GM12873 (cell line): Measurements from ENCODE around the gene YES1.
A peak's percentile ranks its signal among the peaks of the same experiment; 100 is the strongest.

ENCODE experiments used
- TF ChIP-seq, protein P1 (sequence below): IDR thresholded peaks from 2 replicates; pipeline ENCODE4 v1.5.1; 2012; ENCODE audit warnings: low read depth, mild to moderate bottlenecking, moderate library complexity, low read length, control low read depth; ENCODE audit not compliant: insufficient read depth; ENCODE audit errors: missing control alignments

Gene YES1

DNA sequence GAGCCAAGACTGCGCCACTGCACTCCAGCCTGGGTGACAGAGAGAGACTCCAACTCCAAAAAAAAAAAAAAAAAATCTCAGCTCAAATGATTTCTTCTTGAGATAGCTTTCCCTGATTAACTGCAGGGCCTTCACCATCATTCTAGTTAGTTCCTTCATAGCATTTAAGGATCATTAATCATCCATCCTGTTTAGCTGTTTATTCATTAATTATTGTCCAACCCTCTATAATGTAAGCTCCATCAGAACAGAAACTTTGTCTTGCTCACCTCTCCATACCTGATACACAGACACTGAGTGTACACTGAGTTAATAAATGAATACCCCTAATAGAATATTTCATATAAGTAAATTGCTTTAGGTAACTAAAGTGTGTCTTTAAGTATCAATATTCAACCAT lies 57.4 kb downstream of the YES1 start:
- TF ChIP-seq, protein P1, sequence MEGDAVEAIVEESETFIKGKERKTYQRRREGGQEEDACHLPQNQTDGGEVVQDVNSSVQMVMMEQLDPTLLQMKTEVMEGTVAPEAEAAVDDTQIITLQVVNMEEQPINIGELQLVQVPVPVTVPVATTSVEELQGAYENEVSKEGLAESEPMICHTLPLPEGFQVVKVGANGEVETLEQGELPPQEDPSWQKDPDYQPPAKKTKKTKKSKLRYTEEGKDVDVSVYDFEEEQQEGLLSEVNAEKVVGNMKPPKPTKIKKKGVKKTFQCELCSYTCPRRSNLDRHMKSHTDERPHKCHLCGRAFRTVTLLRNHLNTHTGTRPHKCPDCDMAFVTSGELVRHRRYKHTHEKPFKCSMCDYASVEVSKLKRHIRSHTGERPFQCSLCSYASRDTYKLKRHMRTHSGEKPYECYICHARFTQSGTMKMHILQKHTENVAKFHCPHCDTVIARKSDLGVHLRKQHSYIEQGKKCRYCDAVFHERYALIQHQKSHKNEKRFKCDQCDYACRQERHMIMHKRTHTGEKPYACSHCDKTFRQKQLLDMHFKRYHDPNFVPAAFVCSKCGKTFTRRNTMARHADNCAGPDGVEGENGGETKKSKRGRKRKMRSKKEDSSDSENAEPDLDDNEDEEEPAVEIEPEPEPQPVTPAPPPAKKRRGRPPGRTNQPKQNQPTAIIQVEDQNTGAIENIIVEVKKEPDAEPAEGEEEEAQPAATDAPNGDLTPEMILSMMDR = no peak

DNA sequence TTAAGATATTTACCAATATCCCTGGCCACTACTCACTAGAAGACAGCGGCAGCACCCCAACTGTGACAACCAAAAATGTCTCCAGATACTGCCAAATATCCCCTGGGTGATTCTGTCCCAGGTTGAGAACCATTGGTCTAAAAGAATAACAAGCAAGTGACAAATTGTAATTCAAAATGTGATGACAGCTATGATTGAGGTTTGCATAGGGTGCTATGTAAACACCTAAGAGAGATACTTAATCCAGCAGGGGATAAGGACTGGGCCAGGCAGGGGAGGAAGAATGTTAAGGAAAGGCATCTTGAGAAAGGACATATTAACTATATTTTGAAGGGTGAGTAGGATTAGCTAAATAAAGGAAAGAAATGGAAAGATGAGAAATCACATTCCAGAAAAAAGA lies 61.6 kb downstream of the YES1 start:
- TF ChIP-seq, protein P1 = no peak

DNA sequence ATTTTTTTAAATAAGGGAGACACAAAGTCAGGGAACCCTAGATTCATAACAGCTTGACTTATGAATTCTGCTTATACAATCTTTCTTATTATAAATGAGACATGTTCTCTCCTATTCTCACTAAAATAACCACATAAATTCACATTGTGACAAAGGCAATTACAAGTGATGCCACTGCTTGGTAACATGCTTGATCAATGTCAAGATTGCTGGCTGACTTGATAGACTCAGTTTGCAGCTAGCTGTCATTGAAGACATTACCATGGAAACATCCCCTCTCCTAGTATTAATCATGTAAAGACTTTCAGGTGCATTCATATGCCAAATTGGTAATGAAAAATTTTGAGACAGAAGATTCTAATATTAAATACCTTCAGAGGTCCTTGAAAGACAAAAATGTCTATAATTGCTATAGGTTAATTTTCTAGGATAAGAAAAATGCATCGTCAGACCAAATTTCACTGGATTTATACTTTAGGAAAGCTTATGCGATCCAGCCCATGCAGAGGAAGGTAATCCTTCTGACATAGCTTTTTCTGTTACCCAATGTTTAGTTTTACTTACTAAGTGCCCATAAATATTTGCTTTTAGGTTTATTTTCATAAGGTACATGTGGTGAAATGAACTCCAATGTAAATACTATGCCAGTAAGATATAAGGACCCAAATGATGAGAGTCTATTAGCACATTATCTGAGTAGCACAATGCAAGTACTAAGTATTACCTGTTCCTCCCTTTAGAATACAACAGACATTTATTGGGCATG lies 67.0 kb downstream of the YES1 start:
- TF ChIP-seq, protein P1 = no peak

GRCh38 chr18:741931-742512 lies 70.0 kb downstream of the YES1 start:
- TF ChIP-seq, protein P1 = peak; percentile 67

- TF ChIP-seq, protein P1 = no peak
Measured at GRCh38 chr18:732371-732770, 79.7 kb downstream of the YES1 start.

DNA sequence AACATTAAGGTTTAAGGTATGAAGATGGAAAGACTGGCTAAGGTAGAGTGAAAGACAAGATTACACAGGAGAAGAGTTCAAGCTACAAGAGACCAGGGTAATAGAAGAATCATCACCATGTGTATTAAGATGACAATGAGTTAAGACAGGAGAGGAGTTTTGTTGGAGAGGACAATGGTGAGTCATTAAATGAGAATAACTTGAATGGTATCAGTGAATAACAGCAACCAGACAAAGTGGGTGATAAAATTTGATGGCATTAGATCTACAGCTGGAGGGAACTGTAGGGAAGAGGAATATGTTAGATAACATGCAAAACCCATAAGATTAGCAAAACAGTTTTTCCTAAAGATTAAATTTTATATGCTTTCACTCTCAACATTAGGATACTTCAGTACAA lies 80.9 kb downstream of the YES1 start:
- TF ChIP-seq, protein P1 = no peak

DNA sequence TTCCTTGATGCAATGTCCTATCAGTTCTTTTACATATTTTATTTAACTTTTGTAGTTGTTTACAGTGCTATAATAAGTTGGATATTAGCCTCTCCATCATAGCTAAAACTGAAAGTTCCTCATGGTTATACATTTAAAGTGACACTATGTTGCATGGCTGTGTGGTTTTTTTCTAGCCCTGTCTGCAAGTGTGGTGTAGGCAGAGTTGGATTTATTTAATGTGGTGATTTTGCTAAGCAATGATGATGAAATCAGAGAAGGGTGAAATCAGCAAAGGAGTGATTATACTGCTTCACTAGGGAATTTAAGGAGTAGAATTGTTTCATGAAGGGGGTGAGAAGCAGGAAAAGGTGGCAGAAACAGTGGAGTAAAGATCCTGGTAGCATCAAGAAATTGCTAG lies 81.3 kb downstream of the YES1 start:
- TF ChIP-seq, protein P1 = no peak
